Stimulated activated CD8-positive, alpha-beta memory T cell treated with anti-CD3 and anti-CD28 coated beads, Interleukin-12 subunit alpha, Interleukin-12 subunit beta, amount 100 ng/mL, for 4 hours (primary cell): ENCODE results near the gene RCAN1.
A peak's percentile ranks its signal among the peaks of the same experiment; 100 is the strongest.
"Not testable (repeated sequence)": the region's sequence is repeated elsewhere in the genome, so short reads cannot be mapped to it uniquely, and the experiment has no call there.

Experiments
- DNase-seq: peaks from one replicate; pipeline ENCODE4 v3.0.0-alpha.2; 2020; ENCODE audit warnings: low read depth

RCAN1 gene

GRCh38 chr21:34621434-34622350 lies 6.8 kb upstream of the RCAN1 start:
- DNase-seq, result no peak

- no peak for DNase-seq
These were observed 5.1 kb upstream of the RCAN1 start for GRCh38 chr21:34619841-34620665.

- DNase-seq, result no peak
These were observed 4.0 kb upstream of the RCAN1 start for GRCh38 chr21:34618941-34619340.

- DNase-seq, result no peak
These were observed 2.9 kb upstream of the RCAN1 start for GRCh38 chr21:34617753-34618339.

- no peak for DNase-seq
These were observed 538 bp upstream of the RCAN1 start for GRCh38 chr21:34615487-34615814.

GRCh38 chr21:34613679-34614627 lies 960 bp downstream of the RCAN1 start:
- DNase-seq, result no peak

GRCh38 chr21:34612557-34612956 lies 2.4 kb downstream of the RCAN1 start:
- no peak for DNase-seq

- no peak for DNase-seq
These were observed 2.9 kb downstream of the RCAN1 start for GRCh38 chr21:34612056-34612455.

GRCh38 chr21:34611528-34611927 lies 3.4 kb downstream of the RCAN1 start:
- DNase-seq, result no peak

GRCh38 chr21:34609933-34610549 lies 4.9 kb downstream of the RCAN1 start:
- DNase-seq, result no peak

- DNase-seq, result no peak
These were observed 5.5 kb downstream of the RCAN1 start for GRCh38 chr21:34609244-34609932.

GRCh38 chr21:34607376-34607775 lies 7.5 kb downstream of the RCAN1 start:
- not testable (repeated sequence) for DNase-seq

- DNase-seq, result no peak
These were observed 8.3 kb downstream of the RCAN1 start for GRCh38 chr21:34606621-34607020.

- no peak for DNase-seq
These were observed 8.9 kb downstream of the RCAN1 start for GRCh38 chr21:34606051-34606450.

- DNase-seq, result not testable (repeated sequence)
These were observed 10.0 kb downstream of the RCAN1 start for GRCh38 chr21:34604956-34605355.

GRCh38 chr21:34604556-34604955 lies 10.4 kb downstream of the RCAN1 start:
- DNase-seq, result no peak

GRCh38 chr21:34603710-34604057 lies 11.2 kb downstream of the RCAN1 start:
- no peak for DNase-seq

- peak; percentile 21 for DNase-seq
These were observed 11.8 kb downstream of the RCAN1 start for GRCh38 chr21:34603002-34603709.

- DNase-seq, result no peak
These were observed 12.9 kb downstream of the RCAN1 start for GRCh38 chr21:34602061-34602460.

- DNase-seq, result no peak
These were observed 15.3 kb downstream of the RCAN1 start for GRCh38 chr21:34599534-34600101.
